ENCODE results near the gene PLXNA2.

DNA sequence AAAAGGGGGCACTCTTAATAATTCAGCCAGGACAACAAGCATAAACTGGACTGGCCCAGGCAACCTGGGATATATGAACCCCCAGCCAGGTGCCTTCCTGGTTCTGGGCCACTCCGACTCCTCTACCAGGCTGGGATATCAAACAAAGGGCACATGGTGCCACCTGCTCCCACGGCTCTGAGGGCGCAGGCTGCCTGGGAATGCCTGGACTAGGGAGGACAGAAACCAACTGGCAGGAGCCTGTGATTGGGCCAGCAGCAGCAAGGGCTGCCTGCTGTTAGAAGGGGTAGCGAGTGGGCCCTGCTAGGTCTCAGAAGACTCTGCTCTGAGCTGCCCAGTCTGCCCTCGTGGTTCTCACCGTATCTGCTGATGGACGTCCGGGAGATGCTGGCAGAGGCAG is 210.0 kb downstream of the PLXNA2 start:
- TF ChIP-seq, protein P1, sequence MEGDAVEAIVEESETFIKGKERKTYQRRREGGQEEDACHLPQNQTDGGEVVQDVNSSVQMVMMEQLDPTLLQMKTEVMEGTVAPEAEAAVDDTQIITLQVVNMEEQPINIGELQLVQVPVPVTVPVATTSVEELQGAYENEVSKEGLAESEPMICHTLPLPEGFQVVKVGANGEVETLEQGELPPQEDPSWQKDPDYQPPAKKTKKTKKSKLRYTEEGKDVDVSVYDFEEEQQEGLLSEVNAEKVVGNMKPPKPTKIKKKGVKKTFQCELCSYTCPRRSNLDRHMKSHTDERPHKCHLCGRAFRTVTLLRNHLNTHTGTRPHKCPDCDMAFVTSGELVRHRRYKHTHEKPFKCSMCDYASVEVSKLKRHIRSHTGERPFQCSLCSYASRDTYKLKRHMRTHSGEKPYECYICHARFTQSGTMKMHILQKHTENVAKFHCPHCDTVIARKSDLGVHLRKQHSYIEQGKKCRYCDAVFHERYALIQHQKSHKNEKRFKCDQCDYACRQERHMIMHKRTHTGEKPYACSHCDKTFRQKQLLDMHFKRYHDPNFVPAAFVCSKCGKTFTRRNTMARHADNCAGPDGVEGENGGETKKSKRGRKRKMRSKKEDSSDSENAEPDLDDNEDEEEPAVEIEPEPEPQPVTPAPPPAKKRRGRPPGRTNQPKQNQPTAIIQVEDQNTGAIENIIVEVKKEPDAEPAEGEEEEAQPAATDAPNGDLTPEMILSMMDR (IDR thresholded peaks at IDR 0.05; ENCODE audit: low read depth, low read length) = no peak
- no peak for TF ChIP-seq EZH2phosphoT487 (IDR thresholded peaks at IDR 0.05; ENCODE audit: low read depth)
